A549 (cell line): Measurements from ENCODE around the gene ERVMER34-1. TPM values are rescaled to one million over a fixed set of nuclear protein-coding genes. Genes with fewer than 3 reads are reported as not detected.

Experiments
- ATAC-seq, 2 experiments: fragments of 200-7000 bp in 1 of 2; fragments of >200 bp in 1 of 2; cut with Nextera tagmentation in 1 of 2; cut with Tn5 transposase in 1 of 2; 3 replicates each; pipeline versions ENCODE4 v1.8.0 to v1.9.1; 2018 to 2020; ENCODE audit warnings: mild to moderate bottlenecking in 1 of 2, moderate library complexity in 1 of 2
- CTCF ChIA-PET: fragments of 300-600 bp; sonication (Branson Sonifier 250); formaldehyde crosslinking; extraction: SDS; loops from one replicate; lab custom pipeline; 2021; ENCODE audit warnings: antibody characterized with exemption, inconsistent platforms; lab: Yijun Ruan, JAX
- POLR2A ChIA-PET: fragments of 350-600 bp; formaldehyde crosslinking; extraction: SDS; loops from one replicate; lab custom pipeline; 2021; ENCODE audit warnings: antibody characterized with exemption, inconsistent platforms; lab: Yijun Ruan, JAX
- DNase-seq, 2 experiments: peaks; one replicate each; pipeline versions ENCODE4 v3.0.0 to v3.0.0-alpha.2; 2011 to 2016; ENCODE audit warnings: low read depth in 1 of 2, low spot score in 1 of 2
- FAIRE-seq: peaks from 2 replicates; lab custom pipeline; 2011; peaks lifted over from hg19 to GRCh38; lab: Jason Lieb, UNC
- H3K27ac ChIP-seq, 2 experiments: fragments of >200 bp; sonication (Bioruptor Twin); formaldehyde crosslinking; 3 replicates each; pipeline ENCODE4 v1.5.1; 2016 to 2017
- H3K4me1 ChIP-seq: fragments of >200 bp; sonication (Bioruptor Twin); formaldehyde crosslinking; 3 replicates; pipeline ENCODE4 v1.6.1; 2016
- H3K4me2 ChIP-seq: fragments of >200 bp; sonication (Bioruptor Twin); formaldehyde crosslinking; 3 replicates; pipeline ENCODE4 v1.6.1; 2016
- H3K4me3 ChIP-seq: fragments of >200 bp; sonication (Bioruptor Twin); formaldehyde crosslinking; 3 replicates; pipeline ENCODE4 v1.5.1; 2016
- H3K9me3 ChIP-seq: fragments of >200 bp; sonication (Bioruptor Twin); formaldehyde crosslinking; 3 replicates; pipeline ENCODE4 v1.6.1; 2016
- CBX8 ChIP-seq: fragments of 200-600 bp; sonication (generic); IDR thresholded peaks from 2 replicates; pipeline ENCODE4 v1.6.1; 2016
- CTCF ChIP-seq: fragments of >200 bp; sonication (Bioruptor Twin); formaldehyde crosslinking; IDR thresholded peaks from 3 replicates; pipeline ENCODE4 v1.5.1; 2016
- EHF ChIP-seq: fragments of 250-450 bp; sonication (Bioruptor Pico); IDR thresholded peaks from 2 replicates; pipeline ENCODE4 v1.5.0; 2020; ENCODE audit warnings: mild to moderate bottlenecking
- EHMT2 ChIP-seq: fragments of 200-600 bp; sonication (generic); IDR thresholded peaks from 2 replicates; pipeline ENCODE4 v1.6.1; 2016; ENCODE audit warnings: antibody characterized with exemption, low read depth, mild to moderate bottlenecking, moderate library complexity
- EP300 ChIP-seq, 2 experiments: fragments of >200 bp; sonication (Bioruptor Twin); formaldehyde crosslinking; IDR thresholded peaks; 2 replicates in 1 of 2; 3 replicates in 1 of 2; pipeline ENCODE4 v1.6.1; 2016 to 2017
- ESRRA ChIP-seq: fragments of 150-350 bp; IDR thresholded peaks from 2 replicates; pipeline ENCODE4 v1.6.1; 2014; ENCODE audit warnings: mild to moderate bottlenecking, low read length, borderline replicate concordance
- FOXS1 ChIP-seq: fragments of 250-450 bp; sonication (Bioruptor Pico); IDR thresholded peaks from 2 replicates; pipeline ENCODE4 v1.5.0; 2020; ENCODE audit warnings: mild to moderate bottlenecking, moderate library complexity
- HMGXB4 ChIP-seq: fragments of 250-450 bp; sonication (Bioruptor Pico); IDR thresholded peaks from 2 replicates; pipeline ENCODE4 v1.5.0; 2021; ENCODE audit warnings: mild to moderate bottlenecking, moderate library complexity, borderline replicate concordance
- KDM1A ChIP-seq: fragments of 200-600 bp; sonication (generic); IDR thresholded peaks from 2 replicates; pipeline ENCODE4 v1.6.1; 2016; ENCODE audit warnings: low read depth, mild to moderate bottlenecking
- MYC ChIP-seq: IDR thresholded peaks from 2 replicates; pipeline ENCODE4 v1.6.1; 2012; ENCODE audit warnings: mild to moderate bottlenecking, inconsistent platforms, low read length, improper control_type of control experiment, borderline replicate concordance
- NFE2L2 ChIP-seq: fragments of 150-350 bp; conservative IDR thresholded peaks from 2 replicates; pipeline ENCODE4 v1.6.1; 2014; ENCODE audit warnings: low read length
- NR3C1 ChIP-seq: fragments of >200 bp; sonication (Bioruptor Twin); formaldehyde crosslinking; IDR thresholded peaks from 3 replicates; pipeline ENCODE4 v1.6.1; 2017
- RAD21 ChIP-seq, 2 experiments: fragments of >200 bp in 1 of 2; sonication (Bioruptor Twin) in 1 of 2; formaldehyde crosslinking in 1 of 2; IDR thresholded peaks in 1 of 2; conservative IDR thresholded peaks in 1 of 2; 2 replicates in 1 of 2; 3 replicates in 1 of 2; pipeline ENCODE4 v1.6.1; 2012 to 2018; ENCODE audit warnings: inconsistent platforms in 1 of 2
- RARB ChIP-seq: fragments of 250-450 bp; sonication (Bioruptor Pico); IDR thresholded peaks from 2 replicates; pipeline ENCODE4 v1.8.0; 2021; ENCODE audit warnings: mild to moderate bottlenecking, moderate library complexity
- REST ChIP-seq: fragments of 200-600 bp; sonication (generic); IDR thresholded peaks from 2 replicates; pipeline ENCODE4 v1.6.1; 2016; ENCODE audit warnings: antibody characterized with exemption, mild to moderate bottlenecking, moderate library complexity
- ZFP36 ChIP-seq: fragments of 450-650 bp; IDR thresholded peaks from 2 replicates; pipeline ENCODE4 v1.6.1; 2014; ENCODE audit warnings: borderline replicate concordance; ENCODE audit not compliant: partially characterized antibody
- polyA plus RNA-seq, 4 experiments: library from polyadenylated mRNA; depleted of rRNA in 3 of 4; stranded (reverse); fragments of >200 nt; fragmentation: RNase III in 1 of 4; extraction: RNeasy Plus Mini Kit Qiagen cat#74134 plus additional on column Dnase treatment in 1 of 4; gene quantifications; 2 replicates in 3 of 4; 3 replicates in 1 of 4; pipeline ENCODE4 v1.2.3, GENCODE V29; 2011 to 2017
- TF ChIP-seq, protein P1 (sequence below): fragments of >200 bp; sonication (Bioruptor Twin); formaldehyde crosslinking; IDR thresholded peaks from 2 replicates; pipeline ENCODE4 v1.6.1; 2016
- TF ChIP-seq, protein P2 (sequence below): IDR thresholded peaks from 2 replicates; pipeline ENCODE4 v1.6.1; 2012
- TF ChIP-seq, protein P3 (sequence below): IDR thresholded peaks from 2 replicates; pipeline ENCODE4 v1.6.1; 2012; ENCODE audit warnings: low read depth, borderline replicate concordance
- TF ChIP-seq, protein P4 (sequence below): fragments of 150-350 bp; IDR thresholded peaks from 2 replicates; pipeline ENCODE4 v1.6.1; 2014; ENCODE audit warnings: low read depth, mild to moderate bottlenecking, low read length

ERVMER34-1 gene
- polyA plus RNA-seq, 2 of the 4 experiments (the other 2 are of a cell fraction), result 0.41 to 0.59 TPM

- FAIRE-seq (no peak), DNase-seq (no peak), ATAC-seq (no peak)
- ChIA-PET POLR2A (no interaction called here), CTCF (no interaction called here)
- Histone ChIP-seq H3K4me1 (no peaks in the 10 kb centered on the region), H3K4me3 (no peak overlapping the region), H3K4me2 (no peak overlapping the region), H3K9me3 (no peaks in the 10 kb centered on the region), H3K27ac (no peak overlapping the region)
- TF ChIP-seq CBX8 (no peak), RARB (no peak), NR3C1 (no peak), ZFP36 (no peak), EHMT2 (no peak), CTCF (no peak), HMGXB4 (no peak), KDM1A (no peak), EP300 (IDR thresholded peaks at IDR 0.05) (no peak), EHF (no peak), NFE2L2 (no peak), MYC (no peak), REST (no peak), FOXS1 (no peak), RAD21 (conservative IDR thresholded peaks at IDR 0.05 in 1 of 2, IDR thresholded peaks at IDR 0.05 in 1 of 2) (no peak), ESRRA (no peak)
- TF ChIP-seq, protein P1, sequence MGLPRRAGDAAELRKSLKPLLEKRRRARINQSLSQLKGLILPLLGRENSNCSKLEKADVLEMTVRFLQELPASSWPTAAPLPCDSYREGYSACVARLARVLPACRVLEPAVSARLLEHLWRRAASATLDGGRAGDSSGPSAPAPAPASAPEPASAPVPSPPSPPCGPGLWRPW, result no peak
- TF ChIP-seq, protein P2, sequence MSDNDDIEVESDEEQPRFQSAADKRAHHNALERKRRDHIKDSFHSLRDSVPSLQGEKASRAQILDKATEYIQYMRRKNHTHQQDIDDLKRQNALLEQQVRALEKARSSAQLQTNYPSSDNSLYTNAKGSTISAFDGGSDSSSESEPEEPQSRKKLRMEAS, result no peak
- TF ChIP-seq, protein P3, sequence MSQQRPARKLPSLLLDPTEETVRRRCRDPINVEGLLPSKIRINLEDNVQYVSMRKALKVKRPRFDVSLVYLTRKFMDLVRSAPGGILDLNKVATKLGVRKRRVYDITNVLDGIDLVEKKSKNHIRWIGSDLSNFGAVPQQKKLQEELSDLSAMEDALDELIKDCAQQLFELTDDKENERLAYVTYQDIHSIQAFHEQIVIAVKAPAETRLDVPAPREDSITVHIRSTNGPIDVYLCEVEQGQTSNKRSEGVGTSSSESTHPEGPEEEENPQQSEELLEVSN, result no peak
- TF ChIP-seq, protein P4, sequence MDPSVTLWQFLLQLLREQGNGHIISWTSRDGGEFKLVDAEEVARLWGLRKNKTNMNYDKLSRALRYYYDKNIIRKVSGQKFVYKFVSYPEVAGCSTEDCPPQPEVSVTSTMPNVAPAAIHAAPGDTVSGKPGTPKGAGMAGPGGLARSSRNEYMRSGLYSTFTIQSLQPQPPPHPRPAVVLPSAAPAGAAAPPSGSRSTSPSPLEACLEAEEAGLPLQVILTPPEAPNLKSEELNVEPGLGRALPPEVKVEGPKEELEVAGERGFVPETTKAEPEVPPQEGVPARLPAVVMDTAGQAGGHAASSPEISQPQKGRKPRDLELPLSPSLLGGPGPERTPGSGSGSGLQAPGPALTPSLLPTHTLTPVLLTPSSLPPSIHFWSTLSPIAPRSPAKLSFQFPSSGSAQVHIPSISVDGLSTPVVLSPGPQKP, result no peak
- TF ChIP-seq, all 56 proteins: peak for 0
Measured at GRCh38 chr4:52729586-52729985, 21.6 kb downstream of the ERVMER34-1 start.
